Gastrocnemius medialis (tissue), 4 donors: ENCODE results near the gene TELO2. TPM values are rescaled to one million over a fixed set of nuclear protein-coding genes. Genes with fewer than 3 reads are reported as not detected.
A peak's percentile ranks its signal among the peaks of the same experiment; 100 is the strongest.

ENCODE experiments used
- ATAC-seq, 2 donors: fragments of 150-250 bp; one replicate each; pipeline ENCODE4 v1.9.1; 2016
- DNase-seq, 2 donors: peaks; one replicate each; pipeline ENCODE4 v3.0.0-alpha.2; 2019
- H3K27ac ChIP-seq, 4 donors: fragments of 200-600 bp; sonication (generic); 1 replicate in 1 of 4; 2 replicates in 3 of 4; pipeline ENCODE4 v1.5.1; 2016 to 2018; ENCODE audit warnings: mild to moderate bottlenecking in 2 of 4, moderate library complexity in 1 of 4
- H3K27me3 ChIP-seq, 3 donors: fragments of 200-600 bp; sonication (generic) in 2 of 3; 1 replicate in 1 of 3; 2 replicates in 2 of 3; pipeline versions ENCODE4 v1.5.1 to v1.6.0; 2016 to 2019; ENCODE audit warnings: mild to moderate bottlenecking in 1 of 3, moderate library complexity in 1 of 3
- H3K36me3 ChIP-seq, 2 donors: fragments of 200-600 bp; sonication (generic) in 1 of 2; one replicate each; pipeline ENCODE4 v1.5.1; 2017 to 2018
- H3K4me1 ChIP-seq, 2 donors: fragments of 200-600 bp; sonication (generic) in 1 of 2; one replicate each; pipeline ENCODE4 v1.5.1; 2016 to 2017; ENCODE audit warnings: mild to moderate bottlenecking in 2 of 2
- H3K4me3 ChIP-seq, 4 donors: fragments of 200-600 bp; sonication (generic) in 3 of 4; 1 replicate in 1 of 4; 2 replicates in 3 of 4; pipeline ENCODE4 v1.5.1; 2016 to 2019; ENCODE audit warnings: mild to moderate bottlenecking in 2 of 4
- H3K9me3 ChIP-seq, 3 donors: fragments of 200-600 bp; sonication (generic) in 2 of 3; 1 replicate in 1 of 3; 2 replicates in 2 of 3; pipeline ENCODE4 v1.5.1; 2016 to 2019
- POLR2A ChIP-seq, 2 donors: fragments of 450-650 bp; IDR thresholded peaks; one replicate each; pipeline ENCODE4 v1.6.1; 2017; ENCODE audit warnings: antibody characterized with exemption in 2 of 2, mild to moderate bottlenecking in 2 of 2, moderate library complexity in 2 of 2
- in situ Hi-C, 4 donors: fragments of 200-750 bp; cut with MboI; loops; one replicate each; pipeline versions ENCODE4 v1.15.0 to v1.8.0; 2017; ENCODE audit warnings: low sequenced_read_pairs in 4 of 4
- intact Hi-C: fragments of 100-400 bp; cut with DNase I; formaldehyde crosslinking; loops from one replicate; pipeline ENCODE4 v1.15.1; 2023; ENCODE audit warnings: low total_unique reads
- total RNA-seq, 4 donors: library from RNA; depleted of rRNA; stranded (reverse); fragments of >200 nt; gene quantifications; one replicate each; pipeline versions ENCODE4 v1.1.0 to v1.2.3, GENCODE V29; 2016
- TF ChIP-seq, protein P1 (sequence below), 5 experiments: fragments of 450-650 bp in 3 of 5; fragments of 200-600 bp in 2 of 5; sonication (generic) in 2 of 5; IDR thresholded peaks in 4 of 5; conservative IDR thresholded peaks in 1 of 5; 1 replicate in 4 of 5; 2 replicates in 1 of 5; pipeline ENCODE4 v1.5.1; 2016 to 2019; ENCODE audit warnings: antibody characterized with exemption in 5 of 5, mild to moderate bottlenecking in 3 of 5, moderate library complexity in 3 of 5

The TELO2 gene
- total RNA-seq, 4 donors from 2014 or later = 2.9 to 11.2 (median 9.8) TPM

DNA sequence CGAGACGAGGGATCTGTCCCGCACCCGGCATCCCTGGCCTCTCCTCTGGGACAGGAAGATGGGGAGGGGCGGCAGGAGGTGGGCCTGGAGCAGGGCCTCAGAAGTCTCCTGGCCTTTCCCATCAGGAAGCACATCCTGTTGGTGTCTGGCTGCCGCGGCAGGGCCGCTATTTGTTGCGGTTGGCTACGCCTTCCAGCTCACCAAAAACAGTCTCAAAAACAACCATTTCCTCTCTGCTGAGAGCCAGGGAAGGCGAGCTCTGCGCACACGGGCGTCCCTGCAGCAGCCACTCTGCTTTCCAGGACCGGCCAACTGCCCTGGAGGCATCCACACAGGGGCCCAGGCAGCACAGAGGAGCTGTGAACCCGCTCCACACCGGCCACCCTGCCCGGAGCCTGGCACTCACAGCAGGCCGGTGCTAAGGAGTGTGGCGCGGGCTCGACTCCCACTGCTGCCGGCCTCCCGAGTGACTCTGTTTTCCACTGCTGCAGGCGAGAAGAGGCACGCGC is 40.3 kb downstream of the TELO2 start, which contains the start of gene TMEM204:
Gene TMEM204, plus strand, starts transcription at position 224 of the 509 bp plus-strand sequence. CDS start 610 bp downstream, outside the sequence.
- Histone ChIP-seq H3K4me3 (peak within 1 kb of the TSS; percentile 58 to 74 (median 65)), H3K9me3 (no peaks in the 10 kb centered on the region), H3K27ac (peak within 1 kb of the TSS; percentile 86 to 94 (median 89)), H3K36me3 (peaks cover 0 to 13% of the 10 kb centered on the region in 2 donors), H3K27me3 (no peaks in the 10 kb centered on the region), H3K4me1 (peaks cover 15 to 31% of the 10 kb centered on the region in 2 donors)
- TF ChIP-seq POLR2A (IDR thresholded peaks at IDR 0.05) = peak; percentile 50 to 76
- TF ChIP-seq, protein P1, sequence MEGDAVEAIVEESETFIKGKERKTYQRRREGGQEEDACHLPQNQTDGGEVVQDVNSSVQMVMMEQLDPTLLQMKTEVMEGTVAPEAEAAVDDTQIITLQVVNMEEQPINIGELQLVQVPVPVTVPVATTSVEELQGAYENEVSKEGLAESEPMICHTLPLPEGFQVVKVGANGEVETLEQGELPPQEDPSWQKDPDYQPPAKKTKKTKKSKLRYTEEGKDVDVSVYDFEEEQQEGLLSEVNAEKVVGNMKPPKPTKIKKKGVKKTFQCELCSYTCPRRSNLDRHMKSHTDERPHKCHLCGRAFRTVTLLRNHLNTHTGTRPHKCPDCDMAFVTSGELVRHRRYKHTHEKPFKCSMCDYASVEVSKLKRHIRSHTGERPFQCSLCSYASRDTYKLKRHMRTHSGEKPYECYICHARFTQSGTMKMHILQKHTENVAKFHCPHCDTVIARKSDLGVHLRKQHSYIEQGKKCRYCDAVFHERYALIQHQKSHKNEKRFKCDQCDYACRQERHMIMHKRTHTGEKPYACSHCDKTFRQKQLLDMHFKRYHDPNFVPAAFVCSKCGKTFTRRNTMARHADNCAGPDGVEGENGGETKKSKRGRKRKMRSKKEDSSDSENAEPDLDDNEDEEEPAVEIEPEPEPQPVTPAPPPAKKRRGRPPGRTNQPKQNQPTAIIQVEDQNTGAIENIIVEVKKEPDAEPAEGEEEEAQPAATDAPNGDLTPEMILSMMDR (IDR thresholded peaks at IDR 0.05 in 4 of 5, conservative IDR thresholded peaks at IDR 0.05 in 1 of 5) = no peak
- DNase-seq (peak; percentile 61 to 72), ATAC-seq (peak; percentile 24 to 35)
- intact Hi-C loops = no loop called here
- in situ Hi-C loops = no loop called here

GRCh38 chr16:1534021-1535020 is 41.2 kb downstream of the TELO2 start:
- peaks cover 0 to 13% of the 10 kb centered on the region in 2 donors for H3K36me3 ChIP-seq
- H3K4me3 ChIP-seq = peak overlapping the region; percentile 58 to 74 (median 65)
- H3K27ac ChIP-seq = peak overlapping the region; percentile 86 to 94 (median 89)
- intact Hi-C loops (no loop called here), in situ Hi-C loops (no loop called here)
- ATAC-seq (no peak), DNase-seq (no peak)
- TF ChIP-seq, protein P1 (IDR thresholded peaks at IDR 0.05 in 4 of 5, conservative IDR thresholded peaks at IDR 0.05 in 1 of 5) = no peak
- TF ChIP-seq POLR2A (IDR thresholded peaks at IDR 0.05) = no peak
- no peaks in the 10 kb centered on the region for H3K27me3 ChIP-seq
- no peaks in the 10 kb centered on the region for H3K9me3 ChIP-seq
- H3K4me1 ChIP-seq = peaks cover 18 to 31% of the 10 kb centered on the region in 2 donors

- peaks cover 19 to 26% of the 10 kb centered on the region in 2 donors for H3K4me1 ChIP-seq
- in situ Hi-C loops = no loop called here
- no peaks in the 10 kb centered on the region for H3K27me3 ChIP-seq
- intact Hi-C loops = no loop called here
- DNase-seq (no peak), ATAC-seq (no peak)
- TF ChIP-seq POLR2A (IDR thresholded peaks at IDR 0.05) = no peak
- TF ChIP-seq, protein P1 (IDR thresholded peaks at IDR 0.05 in 4 of 5, conservative IDR thresholded peaks at IDR 0.05 in 1 of 5) = no peak
- no peaks in the 10 kb centered on the region for H3K9me3 ChIP-seq
- H3K36me3 ChIP-seq = peaks cover 0 to 13% of the 10 kb centered on the region in 2 donors
- peak overlapping the region; percentile 58 to 74 (median 65) for H3K4me3 ChIP-seq
- peak overlapping the region; percentile 86 to 94 (median 89) for H3K27ac ChIP-seq
These were observed 42.5 kb downstream of the TELO2 start for GRCh38 chr16:1535391-1536291.

GRCh38 chr16:1536601-1537000 is 43.4 kb downstream of the TELO2 start:
- H3K4me3 ChIP-seq = peak overlapping the region; percentile 41 to 74 (median 61)

More at GRCh38 chr16:1536601-1537000, 43.4 kb downstream of the TELO2 start:
- ATAC-seq = no peak
- TF ChIP-seq, protein P1 (IDR thresholded peaks at IDR 0.05 in 4 of 5, conservative IDR thresholded peaks at IDR 0.05 in 1 of 5) = no peak
- TF ChIP-seq POLR2A (IDR thresholded peaks at IDR 0.05) = no peak
- peaks cover 0 to 13% of the 10 kb centered on the region in 2 donors for H3K36me3 ChIP-seq
- peaks cover 17 to 24% of the 10 kb centered on the region in 2 donors for H3K4me1 ChIP-seq
- no peak for DNase-seq
- H3K9me3 ChIP-seq = no peaks in the 10 kb centered on the region
- H3K27me3 ChIP-seq = no peaks in the 10 kb centered on the region
- in situ Hi-C loops (no loop called here), intact Hi-C loops (no loop called here)
- H3K27ac ChIP-seq = peak overlapping the region; percentile 86 to 94 (median 89)
